H1 (cell line): ENCODE data around the gene NUBP2. TPM values are rescaled to one million over a fixed set of nuclear protein-coding genes. Genes with fewer than 3 reads are reported as not detected.

Source experiments
- CTCF ChIA-PET: fragments of 300-600 bp; sonication (Branson Sonifier 250); formaldehyde crosslinking; loops from one replicate; lab custom pipeline; 2021; ENCODE audit not compliant: partially characterized antibody; lab: Charles Lee
- POLR2A ChIA-PET: fragments of 300-600 bp; sonication (Branson Sonifier 250); formaldehyde crosslinking; loops from one replicate; lab custom pipeline; 2021; ENCODE audit warnings: inconsistent platforms; ENCODE audit not compliant: partially characterized antibody; lab: Charles Lee
- DNase-seq, 2 experiments: peaks; one replicate each; pipeline versions ENCODE4 v3.0.0 to v3.0.0-alpha.2; 2010 to 2022; ENCODE audit warnings: low spot score in 2 of 2, low read depth in 1 of 2, mixed read lengths in 1 of 2
- FAIRE-seq: peaks from 2 replicates; lab custom pipeline; 2011; peaks lifted over from hg19 to GRCh38; lab: Jason Lieb, UNC
- H2AFZ ChIP-seq: 2 replicates; pipeline ENCODE4 v1.8.1; 2012; ENCODE audit warnings: low read length, inconsistent platforms
- H2AK5ac ChIP-seq: 2 replicates; pipeline ENCODE4 v1.6.1; 2013; ENCODE audit warnings: low read depth, low read length
- H2BK120ac ChIP-seq: replicated peaks from 2 replicates; pipeline ENCODE3; 2013; ENCODE audit warnings: low read depth, low read length, inconsistent platforms
- H2BK12ac ChIP-seq: 2 replicates; pipeline ENCODE4 v1.6.1; 2013; ENCODE audit warnings: low read depth, low read length
- H2BK15ac ChIP-seq: 2 replicates; pipeline ENCODE4 v1.6.1; 2013; ENCODE audit warnings: low read length
- H2BK20ac ChIP-seq: 2 replicates; pipeline ENCODE4 v1.6.1; 2013; ENCODE audit warnings: low read length
- H2BK5ac ChIP-seq: 2 replicates; pipeline ENCODE4 v1.6.1; 2013; ENCODE audit warnings: low read depth, low read length
- H3K14ac ChIP-seq: 2 replicates; pipeline ENCODE4 v1.6.1; 2013; ENCODE audit warnings: inconsistent platforms; ENCODE audit not compliant: insufficient read length
- H3K18ac ChIP-seq: 2 replicates; pipeline ENCODE4 v1.6.1; 2013; ENCODE audit warnings: low read length; ENCODE audit errors: extremely low read depth
- H3K23ac ChIP-seq: 2 replicates; pipeline ENCODE4 v1.6.1; 2013; ENCODE audit warnings: inconsistent platforms; ENCODE audit not compliant: insufficient read length
- H3K23me2 ChIP-seq: 2 replicates; pipeline ENCODE4 v1.6.1; 2013; ENCODE audit warnings: low read depth, low read length
- H3K27ac ChIP-seq: 2 replicates; pipeline ENCODE4 v1.6.1; 2011; ENCODE audit warnings: low read depth, low read length, inconsistent platforms
- H3K27me3 ChIP-seq, 4 experiments: replicated peaks in 1 of 4; 1 replicate in 1 of 4; 2 replicates in 3 of 4; pipeline versions ENCODE4 v1.6.1 to v1.8.1; 2011 to 2013; ENCODE audit warnings: low read length in 3 of 4, mild to moderate bottlenecking in 3 of 4, inconsistent platforms in 2 of 4, mixed read lengths in 2 of 4, moderate library complexity in 1 of 4; ENCODE audit not compliant: control insufficient read depth in 3 of 4, insufficient read depth in 3 of 4; ENCODE audit errors: extremely low read depth in 1 of 4
- H3K36me3 ChIP-seq, 4 experiments: 2 replicates each; pipeline versions ENCODE4 v1.6.1 to v1.8.1; 2011 to 2013; ENCODE audit warnings: mild to moderate bottlenecking in 4 of 4, low read length in 3 of 4, moderate library complexity in 2 of 4, control low read depth in 1 of 4, inconsistent platforms in 1 of 4; ENCODE audit not compliant: insufficient read depth in 4 of 4, control insufficient read depth in 2 of 4
- H3K4ac ChIP-seq: replicated peaks from 2 replicates; pipeline ENCODE3; 2013; ENCODE audit warnings: low read length, low read depth, mixed read lengths, inconsistent platforms; ENCODE audit not compliant: insufficient read length
- H3K4me1 ChIP-seq, 4 experiments: replicated peaks in 1 of 4; 1 replicate in 1 of 4; 2 replicates in 3 of 4; pipeline versions ENCODE4 v1.6.1 to v1.8.1; 2011 to 2013; ENCODE audit warnings: low read length in 3 of 4, inconsistent platforms in 2 of 4, mixed read lengths in 1 of 4; ENCODE audit not compliant: insufficient read depth in 4 of 4, control insufficient read depth in 3 of 4
- H3K4me2 ChIP-seq, 2 experiments: 2 replicates each; pipeline versions ENCODE4 v1.6.1 to v1.8.1; 2011 to 2013; ENCODE audit warnings: low read depth in 2 of 2, low read length in 2 of 2, control low read depth in 1 of 2, inconsistent platforms in 1 of 2, mild to moderate bottlenecking in 1 of 2; ENCODE audit not compliant: insufficient read depth in 1 of 2
- H3K4me3 ChIP-seq, 4 experiments: fragments of 200-600, 300-600 bp in 1 of 4; sonication (generic), shearing (Covaris generic), sonication (Bioruptor Twin) in 1 of 4; 2 replicates each; pipeline versions ENCODE4 v1.5.1 to v1.8.1; 2011 to 2016; ENCODE audit warnings: low read length in 4 of 4, low read depth in 3 of 4, control low read depth in 2 of 4, inconsistent platforms in 2 of 4, mild to moderate bottlenecking in 2 of 4, mixed read lengths in 1 of 4, moderate library complexity in 1 of 4; ENCODE audit not compliant: insufficient read depth in 2 of 4; ENCODE audit errors: extremely low read depth in 1 of 4
- H3K56ac ChIP-seq: replicated peaks from 2 replicates; pipeline ENCODE3; 2013; ENCODE audit warnings: low read depth, mild to moderate bottlenecking, mixed read lengths, low read length, inconsistent platforms; ENCODE audit not compliant: insufficient read length
- H3K79me1 ChIP-seq: 2 replicates; pipeline ENCODE4 v1.6.1; 2013; ENCODE audit warnings: low read depth, low read length, control low read depth
- H3K79me2 ChIP-seq, 2 experiments: 2 replicates each; pipeline versions ENCODE4 v1.6.1 to v1.8.1; 2012 to 2013; ENCODE audit warnings: low read length in 2 of 2, mild to moderate bottlenecking in 2 of 2, inconsistent platforms in 1 of 2; ENCODE audit not compliant: insufficient read depth in 2 of 2, control insufficient read depth in 1 of 2
- H3K9ac ChIP-seq, 4 experiments: replicated peaks in 1 of 4; 1 replicate in 1 of 4; 2 replicates in 3 of 4; pipeline versions ENCODE4 v1.6.1 to v1.8.1; 2011 to 2013; ENCODE audit warnings: low read depth in 3 of 4, low read length in 3 of 4, control low read depth in 2 of 4, mild to moderate bottlenecking in 2 of 4, moderate library complexity in 2 of 4, inconsistent platforms in 1 of 4; ENCODE audit errors: extremely low read depth in 1 of 4
- H3K9me3 ChIP-seq, 2 experiments: 2 replicates each; pipeline versions ENCODE4 v1.6.1 to v1.8.1; 2012 to 2013; ENCODE audit warnings: mild to moderate bottlenecking in 2 of 2, moderate library complexity in 2 of 2, control low read depth in 1 of 2, inconsistent platforms in 1 of 2, low read depth in 1 of 2, low read length in 1 of 2, mixed read lengths in 1 of 2; ENCODE audit not compliant: insufficient read depth in 2 of 2
- H4K20me1 ChIP-seq, 2 experiments: replicated peaks in 1 of 2; 2 replicates each; pipeline versions ENCODE3 to v1.8.1; 2011 to 2013; ENCODE audit warnings: inconsistent platforms in 2 of 2, low read length in 2 of 2, mild to moderate bottlenecking in 1 of 2; ENCODE audit not compliant: insufficient read depth in 2 of 2, control insufficient read depth in 1 of 2
- H4K5ac ChIP-seq: 2 replicates; pipeline ENCODE4 v1.6.1; 2013; ENCODE audit warnings: low read length, low read depth, mixed read lengths, inconsistent platforms; ENCODE audit not compliant: insufficient read length
- H4K8ac ChIP-seq: 2 replicates; pipeline ENCODE4 v1.8.0; 2013; ENCODE audit warnings: mild to moderate bottlenecking, moderate library complexity, low read length, inconsistent platforms; ENCODE audit not compliant: insufficient read depth; ENCODE audit errors: extremely low read depth
- H4K91ac ChIP-seq: replicated peaks from 2 replicates; pipeline ENCODE3; 2013; ENCODE audit warnings: low read length, mixed read lengths, inconsistent platforms; ENCODE audit not compliant: insufficient read length
- ATF3 ChIP-seq: IDR thresholded peaks from 2 replicates; pipeline ENCODE4 v1.6.1; 2011; ENCODE audit warnings: low read depth, mild to moderate bottlenecking, low read length; ENCODE audit not compliant: insufficient read depth
- CBX5 ChIP-seq: fragments of 300-800, 300-1000 bp; sonication (generic); IDR thresholded peaks from 2 replicates; pipeline ENCODE4 v1.7.1; 2016; ENCODE audit warnings: antibody characterized with exemption, low read length, low read depth
- JUND ChIP-seq: IDR thresholded peaks from 2 replicates; pipeline ENCODE4 v1.6.1; 2011; ENCODE audit warnings: mild to moderate bottlenecking, improper control_type of control experiment, low read length
- MAFK ChIP-seq: IDR thresholded peaks from 2 replicates; pipeline ENCODE4 v1.6.1; 2012; ENCODE audit warnings: low read depth, mild to moderate bottlenecking, improper control_type of control experiment, low read length
- RBBP5 ChIP-seq: IDR thresholded peaks from 2 replicates; pipeline ENCODE4 v1.7.1; 2012; ENCODE audit warnings: low read depth, mild to moderate bottlenecking, inconsistent platforms, low read length, moderate library complexity, borderline replicate concordance
- SIN3A ChIP-seq, 2 experiments: IDR thresholded peaks in 1 of 2; conservative IDR thresholded peaks in 1 of 2; 2 replicates each; pipeline ENCODE4 v1.6.1; 2011 to 2012; ENCODE audit warnings: low read length in 2 of 2, improper control_type of control experiment in 1 of 2, low read depth in 1 of 2, mild to moderate bottlenecking in 1 of 2
- SIX5 ChIP-seq: IDR thresholded peaks from 2 replicates; pipeline ENCODE4 v1.6.1; 2011; ENCODE audit warnings: mild to moderate bottlenecking, low read depth, low read length
- WGBS, 2 experiments: shearing (Covaris generic) in 1 of 2; methylation state at CpG; one replicate each; pipeline versions ENCODE4 v1.1.6 to v1.1.7; 2013 to 2015; ENCODE audit warnings: low lambda C conversion rate in 2 of 2, mixed read lengths in 2 of 2, inconsistent platforms in 1 of 2, low coverage in 1 of 2, missing lambda C conversion rate in 1 of 2; ENCODE audit not compliant: insufficient replicate concordance in 2 of 2, insufficient coverage in 1 of 2, insufficient read length in 1 of 2; ENCODE audit errors: extremely low coverage in 1 of 2, missing lambda C conversion rate in 1 of 2; 5-methylcytosine and 5-hydroxymethylcytosine counted together
- polyA plus RNA-seq, 7 experiments: library from polyadenylated mRNA; depleted of rRNA in 3 of 7; stranded (reverse) in 5 of 7; unstranded in 2 of 7; fragments of >200 nt in 5 of 7; fragments of 200-250 nt in 2 of 7; gene quantifications; 1 replicate in 5 of 7; 2 replicates in 1 of 7; 4 replicates in 1 of 7; pipeline versions ENCODE4 v1.2.1 to v1.2.3, GENCODE V29; 2011 to 2013; ENCODE audit warnings: missing spikeins in 2 of 7, mixed read lengths in 2 of 7
- total RNA-seq: library from RNA; stranded (reverse); fragmentation: NEBNext Ultra II Directional; extraction: Animal tissue kit (Norgen Biotek cat#: 25700); gene quantifications from 2 replicates; pipeline ENCODE4 v1.2.1, GENCODE V29; 2021

The NUBP2 gene
- total and polyA plus RNA-seq, 2 of the 8 experiments (the other 6 are each of a cell fraction or from before 2014, with no cell fraction given) = 70.3 to 96.9 TPM

GRCh38 chr16:1754204-1754603 is 28.6 kb upstream of the NUBP2 start:
- Histone ChIP-seq H2BK15ac (no peak overlapping the region), H4K20me1 (peaks cover 0 to 3% of the 10 kb centered on the region in 2 experiments), H3K23ac (no peak overlapping the region), H3K4me3 (no peak overlapping the region), H3K9me3 (no peaks in the 10 kb centered on the region), H4K5ac (no peak overlapping the region), H3K27ac (no peak overlapping the region), H3K14ac (no peak overlapping the region), H3K27me3 (no peaks in the 10 kb centered on the region), H3K79me2 (no peaks in the 10 kb centered on the region), H3K36me3 (peaks cover 0 to 11% (median 0%) of the 10 kb centered on the region in 4 experiments; a peak in 2 of 8 replicates), H3K4me2 (no peak overlapping the region), H2BK12ac (no peak overlapping the region), H3K79me1 (no peaks in the 10 kb centered on the region), H3K4ac (no peak overlapping the region), H3K23me2 (no peaks in the 10 kb centered on the region), H3K56ac (no peak overlapping the region), H4K8ac (no peak overlapping the region), H3K4me1 (no peaks in the 10 kb centered on the region), H2BK20ac (no peak overlapping the region), H3K9ac (no peak overlapping the region), H2BK5ac (no peak overlapping the region), H4K91ac (no peak overlapping the region), H2AFZ (no peak overlapping the region), H2AK5ac (no peak overlapping the region), H3K18ac (no peak overlapping the region), H2BK120ac (no peak overlapping the region)
- ChIA-PET CTCF (interaction anchor here (0.9 to 1.4 kb wide), 3 partner anchors 9 to 258 kb away, joined by 3 to 5 read pairs (median 3); no protein-coding TSS in a partner anchor), POLR2A (interaction anchor here (0.7 to 1.2 kb wide), 4 partner anchors 26 to 231 kb away, joined by 3 read pairs; no protein-coding TSS in a partner anchor)
- 88% methylated on average over 12 of the region's 12 CpGs; no CpG with 5 or more reads in 1 of the 2 experiments for WGBS, 2 experiments
- FAIRE-seq (no peak), DNase-seq (no peak)
- TF ChIP-seq RBBP5 = no peak
- TF ChIP-seq MAFK = no peak
- TF ChIP-seq SIN3A (conservative IDR thresholded peaks at IDR 0.05 in 1 of 2, IDR thresholded peaks at IDR 0.05 in 1 of 2; ENCODE audit: low read depth in 1 of 2, low read length in 2 of 2) = no peak
- TF ChIP-seq JUND = no peak
- no peak for TF ChIP-seq ATF3
- TF ChIP-seq SIX5 = no peak
- TF ChIP-seq CBX5 = no peak
